ENCODE measurements around the gene FGL2.
"Not testable (repeated sequence)": the region's sequence is repeated elsewhere in the genome, so short reads cannot be mapped to it uniquely, and the experiment has no call there.

Gene FGL2

GRCh38 chr7:77155601-77156377 is 43.8 kb downstream of the FGL2 start:
- H3K27ac ChIP-seq (ENCODE audit: low read depth, low read length, severe bottlenecking); H3K4me1 ChIP-seq (ENCODE audit: control insufficient read depth, insufficient read depth, low read length, poor library complexity, severe bottlenecking); H3K9me3 ChIP-seq (ENCODE audit: control insufficient read depth, low read length); H3K4me3 ChIP-seq (ENCODE audit: extremely low read depth, insufficient read depth, low read length, poor library complexity, severe bottlenecking); H3K36me3 ChIP-seq (ENCODE audit: control insufficient read depth, insufficient read depth, low read length): not testable (repeated sequence)
- WGBS, 2 experiments (ENCODE audit: insufficient coverage in 2 of 2), result 100% methylated on average over 1 of the region's 5 CpGs; no CpG with 5 or more reads in 1 of the 2 experiments

DNA sequence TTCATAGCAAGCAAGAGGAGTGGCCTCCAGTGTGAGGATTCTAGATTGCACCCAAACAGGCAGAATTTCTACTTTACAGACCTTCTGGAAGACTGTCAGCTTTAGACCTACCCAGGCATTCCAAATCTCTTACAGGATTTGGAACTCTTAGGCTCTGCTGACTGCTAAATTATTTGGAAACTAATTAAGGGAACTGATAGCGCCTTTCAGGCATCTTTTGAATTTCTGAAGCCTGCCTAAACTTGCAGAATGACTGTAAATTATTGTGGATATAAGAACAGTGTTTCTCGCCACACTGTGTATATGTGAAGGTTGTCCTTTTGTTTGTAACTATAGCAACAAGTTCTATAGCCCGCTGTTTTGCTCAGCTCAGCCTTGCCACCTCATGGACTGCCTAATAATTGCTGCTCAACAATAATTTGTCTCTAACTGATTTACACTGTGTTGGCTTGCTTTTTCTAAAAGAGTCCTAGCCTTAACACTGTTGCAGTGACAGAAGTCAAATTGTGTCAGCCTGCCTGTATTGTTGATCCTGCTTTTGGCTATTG is 44.6 kb downstream of the FGL2 start:
- WGBS, 2 experiments (ENCODE audit: insufficient coverage in 2 of 2), result 90% methylated on average over 1 of the region's 3 CpGs; no CpG with 5 or more reads in 1 of the 2 experiments
- not testable (repeated sequence) for H3K4me3 ChIP-seq (ENCODE audit: extremely low read depth, insufficient read depth, low read length, poor library complexity, severe bottlenecking); H3K9me3 ChIP-seq (ENCODE audit: control insufficient read depth, low read length); H3K4me1 ChIP-seq (ENCODE audit: control insufficient read depth, insufficient read depth, low read length, poor library complexity, severe bottlenecking); H3K36me3 ChIP-seq (ENCODE audit: control insufficient read depth, insufficient read depth, low read length)
- peak overlapping the region; percentile 67 for H3K27ac ChIP-seq (ENCODE audit: low read depth, low read length, severe bottlenecking)

- not testable (repeated sequence) for H3K4me3 ChIP-seq (ENCODE audit: extremely low read depth, insufficient read depth, low read length, poor library complexity, severe bottlenecking); H3K36me3 ChIP-seq (ENCODE audit: control insufficient read depth, insufficient read depth, low read length); H3K27ac ChIP-seq (ENCODE audit: low read depth, low read length, severe bottlenecking); H3K4me1 ChIP-seq (ENCODE audit: control insufficient read depth, insufficient read depth, low read length, poor library complexity, severe bottlenecking); H3K9me3 ChIP-seq (ENCODE audit: control insufficient read depth, low read length)
Observed at GRCh38 chr7:77152232-77152631, 47.4 kb downstream of the FGL2 start.

Measured in mesodermal cell (in vitro differentiated cells).